ENCODE measurements around the gene ZNF804B. TPM values are rescaled to one million over a fixed set of nuclear protein-coding genes. Genes with fewer than 3 reads are reported as not detected.

ZNF804B gene
- total RNA-seq, 1 experiment from 2014 or later = not detected

- ChIA-PET CTCF (no interaction called here), POLR2A (ENCODE audit: unreplicated experiment) (no interaction called here)
- no peak for TF ChIP-seq EZH2 (IDR thresholded peaks at IDR 0.05; ENCODE audit: low read depth)
- no peak for TF ChIP-seq CTCF (conservative IDR thresholded peaks at IDR 0.05)
- Histone ChIP-seq H3K27ac (no peak overlapping the region), H3K36me3 (ENCODE audit: low read depth) (no peaks in the 10 kb centered on the region), H3K79me2 (ENCODE audit: low read depth) (no peaks in the 10 kb centered on the region), H3K4me3 (no peak overlapping the region), H3K9me2 (ENCODE audit: insufficient read depth) (0 out of 2 replicates have a peak, but pooled peaks cover 6% of the 10 kb centered on the region), H3K4me2 (no peak overlapping the region), H3K9me3 (ENCODE audit: insufficient read depth, low read depth) (no peaks in the 10 kb centered on the region), H3K4me1 (replicated peaks; ENCODE audit: insufficient read depth) (no peaks in the 10 kb centered on the region), H3F3A (ENCODE audit: insufficient read depth, low read depth) (no peaks in the 10 kb centered on the region), H2AFZ (no peak overlapping the region), H3K27me3 (ENCODE audit: insufficient read depth, low read depth) (no peaks in the 10 kb centered on the region), H4K20me1 (ENCODE audit: insufficient read depth) (no peaks in the 10 kb centered on the region)
- DNase-seq = no peak
- BruUV-seq (replicated peaks) = no TSS peak
- intact Hi-C loops (cut with micrococcal nuclease; ENCODE audit: unreplicated experiment) = no loop called here
These were observed 204.9 kb downstream of the ZNF804B start for GRCh38 chr7:88964418-88964817.

DNA sequence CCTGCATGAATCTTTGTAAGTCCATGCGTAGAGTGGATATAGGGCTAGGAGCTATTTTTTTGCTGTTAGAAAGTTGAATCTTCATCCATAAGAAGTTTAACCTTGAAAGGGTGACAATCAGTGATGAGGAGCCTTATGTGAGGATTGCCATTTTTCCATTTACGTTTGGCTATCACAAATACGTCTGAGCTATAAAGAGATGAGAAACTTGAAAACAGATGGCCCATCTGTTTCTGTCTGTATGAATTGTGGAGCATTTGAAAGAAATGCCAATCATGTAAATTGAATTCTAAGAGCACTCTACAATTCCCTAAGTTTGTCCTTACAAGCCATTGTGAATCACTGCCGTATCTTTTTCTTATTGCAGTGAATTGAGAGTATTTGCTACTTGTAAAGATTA lies 205.9 kb downstream of the ZNF804B start:
- Histone ChIP-seq H3K9me3 (ENCODE audit: insufficient read depth, low read depth) (no peaks in the 10 kb centered on the region), H3K36me3 (ENCODE audit: low read depth) (no peaks in the 10 kb centered on the region), H3K9me2 (ENCODE audit: insufficient read depth) (0 out of 2 replicates have a peak, but pooled peaks cover 6% of the 10 kb centered on the region), H3K4me3 (no peak overlapping the region), H3K27me3 (ENCODE audit: insufficient read depth, low read depth) (no peaks in the 10 kb centered on the region), H2AFZ (no peak overlapping the region), H3K27ac (no peak overlapping the region), H3K79me2 (ENCODE audit: low read depth) (no peaks in the 10 kb centered on the region), H3F3A (ENCODE audit: insufficient read depth, low read depth) (no peaks in the 10 kb centered on the region), H4K20me1 (ENCODE audit: insufficient read depth) (no peaks in the 10 kb centered on the region), H3K4me2 (no peak overlapping the region), H3K4me1 (replicated peaks; ENCODE audit: insufficient read depth) (no peaks in the 10 kb centered on the region)
- DNase-seq = no peak
- POLR2A ChIA-PET (ENCODE audit: unreplicated experiment) = no interaction called here
- no peak for TF ChIP-seq EZH2 (IDR thresholded peaks at IDR 0.05; ENCODE audit: low read depth)
- no peak for TF ChIP-seq CTCF (conservative IDR thresholded peaks at IDR 0.05)
- BruUV-seq (replicated peaks) = no TSS peak
- CTCF ChIA-PET = no interaction called here
- intact Hi-C loops (cut with micrococcal nuclease; ENCODE audit: unreplicated experiment) = no loop called here

- BruUV-seq (replicated peaks) = no TSS peak
- Histone ChIP-seq H2AFZ (no peak overlapping the region), H3K27me3 (ENCODE audit: insufficient read depth, low read depth) (no peaks in the 10 kb centered on the region), H3F3A (ENCODE audit: insufficient read depth, low read depth) (no peaks in the 10 kb centered on the region), H4K20me1 (ENCODE audit: insufficient read depth) (no peaks in the 10 kb centered on the region), H3K36me3 (ENCODE audit: low read depth) (no peaks in the 10 kb centered on the region), H3K4me3 (no peak overlapping the region), H3K4me1 (replicated peaks; ENCODE audit: insufficient read depth) (no peaks in the 10 kb centered on the region), H3K79me2 (ENCODE audit: low read depth) (no peaks in the 10 kb centered on the region), H3K4me2 (no peak overlapping the region), H3K9me2 (ENCODE audit: insufficient read depth) (0 out of 2 replicates have a peak, but pooled peaks cover 6% of the 10 kb centered on the region), H3K27ac (no peak overlapping the region), H3K9me3 (ENCODE audit: insufficient read depth, low read depth) (no peaks in the 10 kb centered on the region)
- intact Hi-C loops (cut with micrococcal nuclease; ENCODE audit: unreplicated experiment) = no loop called here
- no peak for DNase-seq
- ChIA-PET CTCF (no interaction called here), POLR2A (ENCODE audit: unreplicated experiment) (no interaction called here)
- TF ChIP-seq CTCF (conservative IDR thresholded peaks at IDR 0.05) (no peak), EZH2 (IDR thresholded peaks at IDR 0.05; ENCODE audit: low read depth) (no peak)
These were observed 207.9 kb downstream of the ZNF804B start for GRCh38 chr7:88967432-88967831.
